GM12878 (cell line): ENCODE data around the gene ST7. TPM values are rescaled to one million over a fixed set of nuclear protein-coding genes. Genes with fewer than 3 reads are reported as not detected.

Experiments used
- BCL11A ChIP-seq: IDR thresholded peaks from 2 replicates; pipeline ENCODE4 v1.6.1; 2011; ENCODE audit warnings: low read depth, low read length
- BCLAF1 ChIP-seq: fragments of 450-650 bp; IDR thresholded peaks from 2 replicates; pipeline ENCODE4 v1.6.1; 2017; ENCODE audit warnings: antibody characterized with exemption, mild to moderate bottlenecking, moderate library complexity
- BRCA1 ChIP-seq: IDR thresholded peaks from 2 replicates; pipeline ENCODE4 v1.6.1; 2011; ENCODE audit warnings: low read depth, low read length, improper control_type of control experiment
- CHD4 ChIP-seq: fragments of 200-600 bp; sonication (generic); IDR thresholded peaks from 2 replicates; pipeline ENCODE4 v1.6.1; 2016; ENCODE audit warnings: mild to moderate bottlenecking
- ETV6 ChIP-seq, 2 experiments: fragments of 450-650 bp in 1 of 2; IDR thresholded peaks in 1 of 2; conservative IDR thresholded peaks in 1 of 2; 2 replicates each; pipeline ENCODE4 v1.6.1; 2014; ENCODE audit warnings: antibody characterized with exemption in 1 of 2, borderline replicate concordance in 1 of 2, low read depth in 1 of 2, mild to moderate bottlenecking in 1 of 2, moderate library complexity in 1 of 2
- HCFC1 ChIP-seq: fragments of 150-350 bp; IDR thresholded peaks from 2 replicates; pipeline ENCODE4 v1.6.1; 2014; ENCODE audit warnings: low read length
- SKIL ChIP-seq: fragments of 450-650 bp; IDR thresholded peaks from 2 replicates; pipeline ENCODE4 v1.6.1; 2017; ENCODE audit warnings: mild to moderate bottlenecking, low read depth, inconsistent platforms; ENCODE audit not compliant: poor library complexity, severe bottlenecking
- SMAD1 ChIP-seq: fragments of 450-650 bp; IDR thresholded peaks from 2 replicates; pipeline ENCODE4 v1.6.1; 2018; ENCODE audit warnings: mild to moderate bottlenecking, low read depth; ENCODE audit not compliant: partially characterized antibody
- SP1 ChIP-seq: IDR thresholded peaks from one replicate; pipeline ENCODE4 v1.6.1; 2011; ENCODE audit warnings: low read depth, low read length
- STAT1 ChIP-seq: fragments of 450-650 bp; conservative IDR thresholded peaks from 2 replicates; pipeline ENCODE4 v1.6.1; 2014; ENCODE audit warnings: antibody characterized with exemption, mild to moderate bottlenecking
- STAT3 ChIP-seq: IDR thresholded peaks from 2 replicates; pipeline ENCODE4 v1.6.1; 2011; ENCODE audit warnings: low read depth, low read length, improper control_type of control experiment
- ZBTB4 ChIP-seq: fragments of 450-650 bp; formaldehyde crosslinking; IDR thresholded peaks from 2 replicates; pipeline ENCODE4 v1.4.0; 2022; ENCODE audit warnings: mild to moderate bottlenecking, moderate library complexity
- polyA plus RNA-seq, 11 experiments: library from polyadenylated mRNA; depleted of rRNA in 4 of 11; unstranded in 6 of 11; stranded (reverse) in 5 of 11; fragments of >200 nt; fragmentation: Nextera tagmentation in 4 of 11; fragmentation: Illumina TruSeq in 1 of 11; extraction: Ambion mirVana in 4 of 11; extraction: Trizol in 1 of 11; gene quantifications; 1 replicate in 1 of 11; 2 replicates in 10 of 11; pipeline versions ENCODE4 v1.2.1 to v1.2.3, GENCODE V29; 2011 to 2016; ENCODE audit warnings: inconsistent platforms in 2 of 11, missing spikeins in 2 of 11, low read depth in 1 of 11
- total RNA-seq, 4 experiments: library from RNA; depleted of rRNA in 3 of 4; stranded (reverse); fragments of >200 nt in 3 of 4; fragmentation: Illumina TruSeq in 1 of 4; extraction: Trizol in 1 of 4; gene quantifications; 2 replicates each; pipeline versions ENCODE4 v1.2.1 to v1.2.3, GENCODE V29; 2013 to 2021
- TF ChIP-seq, protein P1 (sequence below): IDR thresholded peaks from 2 replicates; pipeline ENCODE4 v1.6.1; 2012; ENCODE audit warnings: improper control_type of control experiment, low read depth, low read length; ENCODE audit not compliant: insufficient replicate concordance
- TF ChIP-seq, protein P2 (sequence below): IDR thresholded peaks from 2 replicates; pipeline ENCODE4 v1.6.1; 2012; ENCODE audit warnings: low read depth, low read length, improper control_type of control experiment

Gene ST7
- total and polyA plus RNA-seq, 10 of the 15 experiments (the other 5 are each of a cell fraction or from before 2014, with no cell fraction given): 27.7 to 76.4 (median 53.6) TPM

DNA sequence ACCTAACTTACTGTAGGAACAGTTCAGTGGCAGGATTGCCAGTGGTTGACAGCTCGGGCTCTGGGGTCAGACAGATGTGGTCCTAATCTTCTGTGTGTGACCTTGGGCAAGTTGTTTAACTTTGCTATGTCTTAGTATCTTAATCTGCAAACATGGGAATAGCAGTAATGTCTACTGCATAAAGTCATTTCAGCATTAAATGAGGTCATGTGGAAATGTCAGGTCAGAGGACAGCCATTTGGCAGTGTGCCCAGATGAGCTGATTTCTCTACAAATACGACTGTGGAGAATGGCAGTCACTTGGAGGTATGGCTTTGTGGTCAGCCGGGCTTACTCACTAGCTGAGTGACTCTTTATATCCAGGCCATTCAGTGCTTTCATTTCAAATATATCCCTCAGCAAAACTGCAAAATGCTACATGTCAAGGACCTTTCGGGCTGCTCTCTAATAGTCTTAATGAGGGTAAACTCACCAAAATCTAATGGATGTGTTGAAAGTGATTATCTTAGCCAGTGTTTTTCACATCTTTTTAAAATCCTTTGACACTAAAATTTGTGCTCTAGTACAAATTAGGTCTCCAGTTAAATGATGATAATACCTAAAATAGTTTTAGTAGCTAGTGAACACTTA lies 171.4 kb downstream of the ST7 start (continued):
- TF ChIP-seq, protein P1, sequence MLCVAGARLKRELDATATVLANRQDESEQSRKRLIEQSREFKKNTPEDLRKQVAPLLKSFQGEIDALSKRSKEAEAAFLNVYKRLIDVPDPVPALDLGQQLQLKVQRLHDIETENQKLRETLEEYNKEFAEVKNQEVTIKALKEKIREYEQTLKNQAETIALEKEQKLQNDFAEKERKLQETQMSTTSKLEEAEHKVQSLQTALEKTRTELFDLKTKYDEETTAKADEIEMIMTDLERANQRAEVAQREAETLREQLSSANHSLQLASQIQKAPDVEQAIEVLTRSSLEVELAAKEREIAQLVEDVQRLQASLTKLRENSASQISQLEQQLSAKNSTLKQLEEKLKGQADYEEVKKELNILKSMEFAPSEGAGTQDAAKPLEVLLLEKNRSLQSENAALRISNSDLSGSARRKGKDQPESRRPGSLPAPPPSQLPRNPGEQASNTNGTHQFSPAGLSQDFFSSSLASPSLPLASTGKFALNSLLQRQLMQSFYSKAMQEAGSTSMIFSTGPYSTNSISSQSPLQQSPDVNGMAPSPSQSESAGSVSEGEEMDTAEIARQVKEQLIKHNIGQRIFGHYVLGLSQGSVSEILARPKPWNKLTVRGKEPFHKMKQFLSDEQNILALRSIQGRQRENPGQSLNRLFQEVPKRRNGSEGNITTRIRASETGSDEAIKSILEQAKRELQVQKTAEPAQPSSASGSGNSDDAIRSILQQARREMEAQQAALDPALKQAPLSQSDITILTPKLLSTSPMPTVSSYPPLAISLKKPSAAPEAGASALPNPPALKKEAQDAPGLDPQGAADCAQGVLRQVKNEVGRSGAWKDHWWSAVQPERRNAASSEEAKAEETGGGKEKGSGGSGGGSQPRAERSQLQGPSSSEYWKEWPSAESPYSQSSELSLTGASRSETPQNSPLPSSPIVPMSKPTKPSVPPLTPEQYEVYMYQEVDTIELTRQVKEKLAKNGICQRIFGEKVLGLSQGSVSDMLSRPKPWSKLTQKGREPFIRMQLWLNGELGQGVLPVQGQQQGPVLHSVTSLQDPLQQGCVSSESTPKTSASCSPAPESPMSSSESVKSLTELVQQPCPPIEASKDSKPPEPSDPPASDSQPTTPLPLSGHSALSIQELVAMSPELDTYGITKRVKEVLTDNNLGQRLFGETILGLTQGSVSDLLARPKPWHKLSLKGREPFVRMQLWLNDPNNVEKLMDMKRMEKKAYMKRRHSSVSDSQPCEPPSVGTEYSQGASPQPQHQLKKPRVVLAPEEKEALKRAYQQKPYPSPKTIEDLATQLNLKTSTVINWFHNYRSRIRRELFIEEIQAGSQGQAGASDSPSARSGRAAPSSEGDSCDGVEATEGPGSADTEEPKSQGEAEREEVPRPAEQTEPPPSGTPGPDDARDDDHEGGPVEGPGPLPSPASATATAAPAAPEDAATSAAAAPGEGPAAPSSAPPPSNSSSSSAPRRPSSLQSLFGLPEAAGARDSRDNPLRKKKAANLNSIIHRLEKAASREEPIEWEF: no peak
- no peak for TF ChIP-seq HCFC1
- TF ChIP-seq BCLAF1: no peak
- TF ChIP-seq SP1: no peak
- TF ChIP-seq, protein P2, sequence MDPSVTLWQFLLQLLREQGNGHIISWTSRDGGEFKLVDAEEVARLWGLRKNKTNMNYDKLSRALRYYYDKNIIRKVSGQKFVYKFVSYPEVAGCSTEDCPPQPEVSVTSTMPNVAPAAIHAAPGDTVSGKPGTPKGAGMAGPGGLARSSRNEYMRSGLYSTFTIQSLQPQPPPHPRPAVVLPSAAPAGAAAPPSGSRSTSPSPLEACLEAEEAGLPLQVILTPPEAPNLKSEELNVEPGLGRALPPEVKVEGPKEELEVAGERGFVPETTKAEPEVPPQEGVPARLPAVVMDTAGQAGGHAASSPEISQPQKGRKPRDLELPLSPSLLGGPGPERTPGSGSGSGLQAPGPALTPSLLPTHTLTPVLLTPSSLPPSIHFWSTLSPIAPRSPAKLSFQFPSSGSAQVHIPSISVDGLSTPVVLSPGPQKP: no peak
- TF ChIP-seq SKIL: no peak
- peak; percentile 83 for TF ChIP-seq SMAD1
- no peak for TF ChIP-seq BRCA1
- TF ChIP-seq STAT1: no peak
- TF ChIP-seq ZBTB4: no peak
- TF ChIP-seq STAT3: no peak
- no peak for TF ChIP-seq CHD4
- TF ChIP-seq BCL11A: peak; percentile 70; the same call in 1 of the 2 replicates
- peak in 1 of 2 experiments; percentile 35; a peak in 1 of 4 replicates for TF ChIP-seq ETV6 (conservative IDR thresholded peaks at IDR 0.05 in 1 of 2, IDR thresholded peaks at IDR 0.05 in 1 of 2; ENCODE audit: borderline replicate concordance in 1 of 2, low read depth in 1 of 2)
